Neural crest cell (in vitro differentiated cells): ENCODE results near the gene MAS1L. TPM values are rescaled to one million over a fixed set of nuclear protein-coding genes. Genes with fewer than 3 reads are reported as not detected.

Experiments used
- DNase-seq: peaks from one replicate; pipeline ENCODE4 v3.0.0; 2021; ENCODE audit warnings: low read depth, mixed read lengths, low spot score
- H3K27ac Mint-ChIP-seq: one replicate; pipeline ENCODE4 v1.8.0; 2021; ENCODE audit warnings: mild to moderate bottlenecking, mixed read lengths; ENCODE audit not compliant: unreplicated experiment
- H3K27me3 Mint-ChIP-seq: 2 replicates; pipeline ENCODE4 v1.8.0; 2021; ENCODE audit warnings: low read depth, mild to moderate bottlenecking, mixed read lengths
- H3K36me3 Mint-ChIP-seq: 2 replicates; pipeline ENCODE4 v1.8.0; 2021; ENCODE audit warnings: low read depth, mild to moderate bottlenecking, mixed read lengths
- H3K4me1 Mint-ChIP-seq: 2 replicates; pipeline ENCODE4 v1.8.0; 2021; ENCODE audit warnings: mixed read lengths
- H3K4me3 Mint-ChIP-seq: one replicate; pipeline ENCODE4 v1.8.0; 2021; ENCODE audit warnings: mild to moderate bottlenecking, mixed read lengths
- H3K9me3 Mint-ChIP-seq: 2 replicates; pipeline ENCODE4 v1.8.0; 2021; ENCODE audit warnings: mixed read lengths
- CTCF ChIP-seq: fragments of 200-600 bp; sonication (generic); conservative IDR thresholded peaks from 2 replicates; pipeline ENCODE4 v1.5.0; 2021; ENCODE audit warnings: antibody characterized with exemption, mild to moderate bottlenecking
- long read RNA-seq: library from polyadenylated mRNA; unstranded; transcript quantifications from one replicate; pipeline ENCODE4 v2.0.0, GENCODE V29; 2020
- total RNA-seq: library from RNA; stranded (reverse); gene quantifications from 2 replicates; pipeline ENCODE4 v1.2.1, GENCODE V29; 2021

The MAS1L gene
- total RNA-seq, result not detected in 2 replicates
- long read RNA-seq, result 0 reads

- TF ChIP-seq CTCF, result no peak
- Mint-ChIP-seq H3K27ac (no peak within 1 kb of the TSS), H3K4me1 (no peaks in the 10 kb centered on the region), H3K27me3 (no peaks in the 10 kb centered on the region), H3K9me3 (peaks cover 4% of the 10 kb centered on the region), H3K4me3 (no peak within 1 kb of the TSS), H3K36me3 (no peaks in the 10 kb centered on the region)
- DNase-seq, result no peak
Measured at GRCh38 chr6:29487660-29488059, at the start of gene MAS1L. Gene MAS1L, minus strand, starts transcription at chr6:29487956. Its CDS starts 54 bp downstream, at chr6:29487902.

- H3K9me3 Mint-ChIP-seq, result no peaks in the 10 kb centered on the region
- no peaks in the 10 kb centered on the region for H3K4me1 Mint-ChIP-seq
- no peak overlapping the region for H3K4me3 Mint-ChIP-seq
- no peaks in the 10 kb centered on the region for H3K36me3 Mint-ChIP-seq
- H3K27me3 Mint-ChIP-seq, result no peaks in the 10 kb centered on the region
- DNase-seq, result no peak
- no peak for TF ChIP-seq CTCF
- no peak overlapping the region for H3K27ac Mint-ChIP-seq
Measured at GRCh38 chr6:29532320-29532951, 44.7 kb upstream of the MAS1L start.

- Mint-ChIP-seq H3K9me3 (peaks cover 2% of the 10 kb centered on the region), H3K4me1 (no peaks in the 10 kb centered on the region), H3K27me3 (no peaks in the 10 kb centered on the region), H3K27ac (no peak overlapping the region), H3K36me3 (no peaks in the 10 kb centered on the region), H3K4me3 (no peak overlapping the region)
- DNase-seq, result no peak
- no peak for TF ChIP-seq CTCF
Measured at GRCh38 chr6:29531668-29532067, 43.9 kb upstream of the MAS1L start.

- H3K4me1 Mint-ChIP-seq, result no peaks in the 10 kb centered on the region
- H3K4me3 Mint-ChIP-seq, result no peak overlapping the region
- TF ChIP-seq CTCF, result no peak
- H3K36me3 Mint-ChIP-seq, result no peaks in the 10 kb centered on the region
- H3K27me3 Mint-ChIP-seq, result no peaks in the 10 kb centered on the region
- no peak for DNase-seq
- no peak overlapping the region for H3K27ac Mint-ChIP-seq
- peaks cover 2% of the 10 kb centered on the region for H3K9me3 Mint-ChIP-seq
Measured at GRCh38 chr6:29530671-29531310, 43.0 kb upstream of the MAS1L start.

- H3K36me3 Mint-ChIP-seq, result no peaks in the 10 kb centered on the region
Measured at GRCh38 chr6:29529956-29530355, 42.2 kb upstream of the MAS1L start.

More at GRCh38 chr6:29529956-29530355, 42.2 kb upstream of the MAS1L start:
- Mint-ChIP-seq H3K9me3 (peaks cover 2% of the 10 kb centered on the region), H3K4me1 (no peaks in the 10 kb centered on the region), H3K27ac (no peak overlapping the region), H3K4me3 (no peak overlapping the region), H3K27me3 (no peaks in the 10 kb centered on the region)
- no peak for TF ChIP-seq CTCF
- no peak for DNase-seq
